HG03039 (cell line): Measurements from ENCODE around the gene JAG2.

Source experiments
- ATAC-seq: cut with Tn5 transposase; IDR thresholded peaks from one replicate; pipeline ENCODE4 v1.9.1; 2021; ENCODE audit warnings: mild to moderate bottlenecking, moderate library complexity; ENCODE audit not compliant: unreplicated experiment

JAG2 gene

DNA sequence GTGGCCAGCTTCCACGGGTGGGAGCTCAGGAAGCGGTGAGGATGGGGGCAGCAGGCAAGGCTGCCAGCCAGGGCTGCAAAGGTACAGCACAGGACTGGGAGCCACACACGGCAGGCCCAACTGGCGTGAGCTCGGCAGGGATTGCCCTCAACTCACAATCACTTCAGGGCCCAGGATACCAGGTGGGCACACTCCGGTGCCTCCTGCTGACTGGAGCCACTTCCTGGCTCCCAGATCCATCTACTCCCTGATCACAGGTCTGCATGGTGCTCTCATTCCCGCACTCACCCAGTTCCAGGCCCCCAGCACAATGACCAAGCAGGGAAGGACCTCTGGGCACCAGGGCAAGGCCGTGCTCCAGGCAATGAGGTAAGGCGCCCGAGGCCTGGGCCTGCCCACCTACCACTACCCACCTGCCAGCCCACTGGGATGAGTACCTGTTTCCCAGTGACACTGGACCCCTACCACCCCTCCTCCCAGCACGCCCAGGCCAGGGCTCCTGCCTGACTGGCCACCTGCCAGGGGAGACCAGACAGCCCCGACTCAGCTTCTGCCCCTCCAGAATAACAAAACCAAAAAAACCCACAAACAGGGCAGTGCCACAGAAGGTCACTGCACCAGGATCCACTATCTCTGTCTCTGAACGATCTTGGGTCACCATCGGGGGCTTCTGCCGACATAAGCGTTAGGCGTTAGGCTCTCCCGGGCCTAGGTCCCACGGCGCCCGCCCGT is 1.8 kb downstream of the JAG2 start:
- no peak for ATAC-seq

DNA sequence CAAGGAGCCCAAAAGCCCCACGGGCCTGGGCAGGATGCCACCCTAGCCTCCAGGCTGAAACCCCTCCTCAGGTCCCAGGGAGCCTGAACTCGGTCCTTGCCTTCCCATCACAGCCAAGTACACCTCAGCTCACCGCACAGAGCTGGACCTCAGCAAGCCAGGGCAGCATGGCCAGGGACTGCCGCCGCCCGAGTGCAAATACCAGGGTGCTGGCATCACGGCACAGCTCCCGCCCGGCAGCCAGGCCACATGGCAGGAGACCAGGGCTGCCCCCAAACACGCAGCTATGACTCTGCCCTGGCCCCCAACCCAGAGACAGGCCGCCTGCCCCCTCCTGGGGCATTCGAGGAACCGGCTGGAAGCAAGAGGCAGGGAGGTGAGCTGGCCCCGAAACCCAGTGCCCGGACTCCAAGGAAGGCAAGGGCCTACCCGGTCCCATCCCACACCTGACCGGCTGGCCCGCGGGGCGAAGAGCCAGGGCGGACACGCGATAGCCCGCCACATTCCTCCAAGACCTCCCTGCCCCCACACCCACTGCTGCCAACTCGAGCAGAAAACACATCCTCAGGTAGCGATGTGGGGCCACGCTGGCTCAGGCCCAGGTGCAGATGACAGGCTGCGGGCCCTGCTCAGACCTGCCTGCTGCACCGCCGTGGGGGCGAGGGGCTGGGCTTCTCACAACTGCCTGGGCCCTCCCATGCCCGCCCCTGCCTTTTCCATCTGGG is 2.7 kb downstream of the JAG2 start:
- ATAC-seq, result no peak

DNA sequence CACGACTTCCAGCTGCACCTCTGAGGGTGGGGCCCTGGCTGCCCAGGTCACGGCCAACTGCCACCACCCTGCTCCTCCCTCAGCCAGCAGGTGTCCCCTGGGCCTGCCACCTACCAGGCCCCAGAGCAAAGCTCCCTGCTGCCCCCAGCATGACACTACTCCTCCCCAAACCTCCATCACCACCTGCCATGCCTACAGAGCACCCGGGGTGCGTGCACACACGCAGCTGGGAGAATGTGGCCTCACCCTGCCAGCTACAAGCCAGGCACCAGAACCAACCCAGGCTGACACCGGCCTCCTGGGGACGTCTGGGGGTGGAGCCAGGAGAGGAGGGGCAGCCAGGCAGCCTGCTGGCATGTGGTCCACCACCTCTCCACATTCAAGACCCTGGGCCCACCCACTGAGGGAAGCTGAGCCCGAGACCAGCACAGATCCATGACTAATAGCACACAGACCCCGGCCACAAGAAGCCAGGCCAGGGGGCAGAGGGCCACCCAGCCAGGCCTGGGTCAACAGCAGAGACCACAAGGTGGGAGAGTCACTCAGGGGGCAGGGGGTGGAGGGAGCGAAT is 3.4 kb downstream of the JAG2 start:
- ATAC-seq, result no peak

DNA sequence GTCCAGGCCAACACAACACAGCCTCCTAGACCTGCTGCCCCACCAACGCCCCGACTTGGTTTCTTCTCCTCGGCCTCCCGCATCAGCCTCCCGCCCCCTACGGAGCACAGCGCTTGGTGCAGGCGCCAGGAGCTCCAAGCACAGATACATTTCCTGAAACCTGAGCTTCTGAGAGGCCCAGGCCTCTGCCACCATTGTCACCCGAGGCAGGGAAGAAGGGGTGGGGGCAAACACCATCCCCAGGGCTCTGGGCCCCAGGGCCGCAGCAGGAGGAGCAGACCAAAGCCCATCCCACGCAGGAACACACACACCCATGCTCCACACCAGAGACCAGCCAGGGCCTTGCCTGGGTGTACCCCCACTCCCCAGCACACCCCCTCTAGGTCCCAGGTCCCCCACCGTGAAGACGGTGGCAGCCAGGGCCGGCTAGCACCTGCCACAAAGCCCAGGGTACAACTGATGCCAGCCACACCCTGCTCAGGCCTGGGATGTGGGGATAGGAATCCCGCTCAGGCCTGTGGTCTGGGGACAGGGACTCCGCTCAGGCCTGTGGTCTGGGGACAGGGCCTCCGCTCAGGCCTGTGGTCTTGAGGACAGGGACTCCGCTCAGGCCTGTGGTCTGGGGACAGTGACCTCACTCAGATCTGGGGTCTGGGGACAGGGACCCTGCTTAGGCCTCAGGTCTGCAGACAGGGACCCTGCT is 5.4 kb downstream of the JAG2 start:
- ATAC-seq, result no peak

DNA sequence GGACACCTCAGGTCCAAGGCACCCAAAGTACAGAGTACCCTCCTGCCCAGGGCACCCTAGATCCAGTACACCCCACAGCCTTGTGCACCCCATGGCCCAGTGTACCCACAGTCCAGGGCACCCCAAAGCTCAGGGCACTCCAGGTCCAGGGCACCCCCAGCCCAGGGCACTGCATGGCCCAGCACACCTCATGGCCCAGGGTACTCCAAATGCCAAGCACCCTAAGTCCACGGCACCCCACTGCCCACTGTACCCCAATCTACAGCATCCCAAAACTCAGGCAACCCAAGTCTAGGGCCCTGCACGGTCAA is 6.0 kb downstream of the JAG2 start:
- ATAC-seq, result no peak

DNA sequence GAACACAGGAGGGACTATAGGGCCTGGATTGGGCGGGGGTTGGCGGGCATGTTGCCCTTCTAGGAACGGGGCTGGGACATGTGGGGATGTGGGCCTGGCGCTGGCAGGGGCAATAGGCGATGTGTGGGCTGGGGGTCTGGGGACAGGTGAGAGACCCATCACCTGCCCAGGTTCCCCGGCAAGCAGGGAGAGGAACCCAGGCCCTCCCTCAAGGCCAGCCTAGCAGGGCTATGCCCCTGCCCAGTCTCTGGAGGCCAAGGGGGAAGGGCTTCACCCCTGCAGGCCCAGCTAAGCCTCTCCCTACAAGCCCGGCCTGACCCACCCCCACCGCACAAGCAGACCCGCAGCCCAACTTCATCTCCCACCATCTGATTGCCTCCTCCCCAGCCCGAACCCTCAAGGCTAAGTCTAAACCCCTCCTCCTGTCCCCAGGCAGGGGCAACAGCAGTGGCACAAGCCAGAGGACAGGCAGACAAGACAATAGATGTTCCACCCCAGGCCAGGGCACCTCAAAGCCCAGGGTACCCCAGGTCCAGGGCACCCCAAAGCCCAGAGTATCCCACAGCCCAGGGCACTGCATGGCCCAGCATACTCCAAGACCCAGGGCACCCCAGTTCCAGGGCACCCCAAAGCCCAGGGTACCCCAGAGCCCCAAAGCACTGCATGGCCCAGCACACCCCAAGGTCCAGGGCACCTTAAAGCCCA is 6.5 kb downstream of the JAG2 start:
- no peak for ATAC-seq

DNA sequence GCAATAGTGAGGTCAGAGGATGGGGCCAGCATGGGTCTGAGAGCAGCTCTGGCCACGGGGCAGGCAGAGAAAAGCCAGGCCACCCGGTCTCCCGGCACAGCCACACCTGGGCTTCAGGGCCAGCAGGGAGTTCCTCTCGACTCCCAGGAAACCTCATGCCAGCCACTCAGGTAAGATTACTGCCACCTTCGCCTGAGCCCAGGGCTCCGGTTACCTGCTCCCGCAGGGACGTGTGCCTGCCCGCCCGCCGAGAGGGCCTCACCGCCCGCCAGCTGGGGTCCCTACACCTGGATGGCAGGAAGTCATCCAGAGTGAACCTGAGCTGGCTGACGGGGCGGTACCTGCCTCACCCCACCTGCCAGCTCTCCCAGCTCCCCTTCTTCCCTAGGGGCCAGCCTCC is 7.3 kb downstream of the JAG2 start:
- no peak for ATAC-seq

DNA sequence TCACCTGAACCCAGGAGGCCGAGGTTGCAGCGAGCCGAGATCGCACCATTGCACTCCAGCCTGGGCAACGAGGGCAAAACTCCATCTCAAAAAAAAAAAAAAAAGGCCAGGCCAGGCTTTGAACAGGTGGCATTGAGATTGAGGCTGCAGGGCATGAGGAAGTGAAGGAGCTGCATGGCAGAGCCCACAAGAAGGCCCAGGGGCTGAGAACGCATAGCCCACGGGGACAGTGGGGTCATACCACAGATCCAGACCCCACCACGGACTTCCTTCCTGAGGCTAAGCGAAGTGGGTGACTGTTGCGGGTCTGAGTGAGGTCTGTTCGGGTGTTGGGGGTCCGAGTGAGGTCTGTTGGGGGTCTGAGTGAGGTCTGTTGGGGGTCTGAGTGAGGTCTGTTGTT is 7.8 kb downstream of the JAG2 start:
- no peak for ATAC-seq

DNA sequence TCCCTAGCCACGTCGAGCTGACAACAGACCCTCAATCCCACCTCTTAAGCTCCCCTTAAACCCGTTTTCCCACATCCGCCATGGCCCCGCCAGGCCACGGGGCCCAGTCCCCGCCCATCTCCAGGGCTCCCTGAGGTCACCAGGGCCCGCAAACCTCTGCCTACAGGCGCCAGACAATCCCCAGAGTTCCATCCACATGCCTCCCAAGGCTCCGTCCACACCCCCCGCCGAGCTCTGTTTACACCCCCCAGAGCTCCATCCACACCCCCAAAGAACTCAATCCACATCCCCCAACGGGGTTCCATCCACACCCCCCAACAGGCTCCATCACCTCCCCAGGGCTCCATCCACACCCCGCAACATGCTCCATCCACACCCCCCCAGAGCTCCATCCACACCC is 9.2 kb downstream of the JAG2 start:
- no peak for ATAC-seq

DNA sequence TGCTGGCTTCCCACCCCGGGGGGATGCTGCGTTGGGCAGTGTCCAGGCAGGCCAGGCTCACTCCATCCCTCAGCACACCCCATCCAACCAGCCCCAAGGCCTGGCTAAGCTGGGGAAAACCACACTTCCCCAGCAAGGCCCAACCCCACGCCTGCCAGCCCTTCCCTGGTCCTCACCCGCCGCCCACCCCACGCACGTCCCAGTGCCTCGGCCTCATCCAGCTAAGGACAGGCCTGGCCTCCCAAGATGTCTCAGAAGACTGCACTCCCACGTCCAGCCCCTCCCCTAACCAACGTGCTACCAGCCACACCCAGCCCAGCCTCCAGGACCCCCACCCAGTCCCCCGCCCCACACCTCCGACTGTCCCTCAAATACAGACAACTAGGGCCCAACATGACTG is 9.8 kb downstream of the JAG2 start:
- ATAC-seq, result no peak

DNA sequence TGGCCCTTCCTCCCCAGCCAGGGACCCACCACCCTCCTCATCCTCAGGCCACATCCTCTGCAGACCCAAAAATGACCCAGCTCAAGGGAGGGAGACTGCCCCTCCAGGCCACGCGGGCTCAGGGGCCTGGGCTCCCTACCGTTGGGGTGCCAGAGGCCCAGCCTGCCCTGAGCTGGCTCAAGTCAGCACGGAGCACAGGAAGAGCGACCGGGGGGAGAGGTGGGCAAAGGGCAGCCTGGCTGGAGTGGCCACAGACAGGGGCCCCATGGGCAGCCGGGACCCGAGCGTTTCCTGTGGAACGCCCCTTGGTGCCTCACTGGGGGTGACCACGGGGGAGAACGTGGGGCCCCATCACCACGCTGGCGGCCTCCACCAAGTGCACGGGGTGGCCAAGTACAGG is 10.7 kb downstream of the JAG2 start:
- ATAC-seq, result no peak

DNA sequence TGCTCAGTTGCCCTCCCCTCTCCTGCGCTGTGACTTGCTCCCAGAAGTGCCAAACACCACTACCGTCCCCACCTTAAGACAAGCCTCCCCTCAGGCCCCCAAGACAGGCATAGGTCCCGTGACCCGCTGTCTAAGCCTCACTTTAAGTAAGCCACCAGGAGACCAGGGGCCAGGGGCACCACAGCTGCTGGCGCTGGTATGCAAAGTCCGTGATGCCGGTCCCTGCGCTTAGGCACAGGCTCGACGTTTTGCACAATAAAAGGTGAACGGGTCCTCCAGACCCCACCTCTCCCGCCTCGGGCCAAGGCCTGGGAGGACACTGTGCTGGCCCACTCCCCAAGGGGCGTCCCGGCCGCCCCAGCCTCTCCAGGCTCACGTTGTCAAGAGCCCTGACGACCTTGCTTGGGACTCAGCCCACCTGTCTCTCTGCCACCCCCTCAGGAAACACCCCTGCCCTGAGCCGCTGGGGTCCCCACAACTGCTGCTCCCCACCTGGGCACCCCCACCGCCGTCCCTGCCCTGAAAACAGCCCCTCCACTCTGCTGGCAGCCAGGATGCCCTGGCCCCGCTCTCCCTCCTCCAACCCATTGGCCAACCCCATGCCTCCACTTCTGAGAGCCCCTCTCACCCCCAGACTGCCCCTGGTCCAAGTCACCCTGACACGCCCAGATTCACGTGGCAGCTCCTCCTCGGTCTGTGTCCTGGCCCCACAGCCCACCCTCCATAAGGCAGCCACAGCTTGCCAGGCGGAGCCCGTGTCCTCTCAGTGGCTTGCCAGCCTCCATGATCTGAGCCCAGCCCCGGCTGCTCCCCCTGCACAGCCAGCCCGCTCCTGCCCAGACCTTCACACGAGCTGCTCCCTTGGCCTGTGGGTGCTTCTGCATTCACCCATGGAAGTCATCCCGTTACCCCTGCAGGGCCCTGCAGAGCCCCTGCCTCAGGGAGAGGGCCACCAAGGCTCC is 11.9 kb downstream of the JAG2 start:
- ATAC-seq, result no peak

DNA sequence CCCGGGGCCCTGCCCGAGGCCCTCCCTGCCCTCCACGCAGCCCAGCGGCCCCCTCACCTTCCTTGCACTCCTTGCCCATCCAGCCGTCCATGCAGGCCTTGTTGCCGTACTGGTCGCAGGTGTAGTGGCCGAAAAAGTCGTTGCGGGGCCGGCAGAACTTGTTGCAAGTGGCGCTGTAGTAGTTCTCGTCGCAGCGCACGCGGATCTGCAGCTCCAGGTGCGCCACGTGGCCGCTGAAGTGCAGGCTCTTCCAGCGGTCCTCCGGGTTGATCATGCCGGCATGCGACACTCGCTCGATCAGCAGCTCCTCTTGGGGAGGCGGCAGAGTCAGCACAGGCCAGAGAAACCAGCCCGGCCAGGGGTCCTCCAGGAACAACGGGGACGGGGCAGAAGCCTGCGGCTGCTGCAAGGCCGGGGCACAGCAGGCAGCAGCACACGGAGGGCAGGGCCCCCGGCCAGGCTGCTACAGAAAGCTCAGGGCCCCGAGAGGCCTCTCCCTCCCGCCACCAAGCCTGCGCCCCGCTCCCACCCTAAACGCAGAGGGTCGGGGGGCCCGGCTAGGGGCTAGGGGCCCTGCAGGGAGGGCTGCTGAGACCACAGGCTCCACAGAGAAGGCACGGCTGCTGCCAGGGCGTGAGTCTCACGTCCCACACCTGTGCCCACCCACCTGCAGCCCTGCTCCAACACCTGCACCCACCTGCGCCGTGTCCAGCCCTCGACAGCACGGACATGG is 12.7 kb downstream of the JAG2 start:
- ATAC-seq, result no peak

DNA sequence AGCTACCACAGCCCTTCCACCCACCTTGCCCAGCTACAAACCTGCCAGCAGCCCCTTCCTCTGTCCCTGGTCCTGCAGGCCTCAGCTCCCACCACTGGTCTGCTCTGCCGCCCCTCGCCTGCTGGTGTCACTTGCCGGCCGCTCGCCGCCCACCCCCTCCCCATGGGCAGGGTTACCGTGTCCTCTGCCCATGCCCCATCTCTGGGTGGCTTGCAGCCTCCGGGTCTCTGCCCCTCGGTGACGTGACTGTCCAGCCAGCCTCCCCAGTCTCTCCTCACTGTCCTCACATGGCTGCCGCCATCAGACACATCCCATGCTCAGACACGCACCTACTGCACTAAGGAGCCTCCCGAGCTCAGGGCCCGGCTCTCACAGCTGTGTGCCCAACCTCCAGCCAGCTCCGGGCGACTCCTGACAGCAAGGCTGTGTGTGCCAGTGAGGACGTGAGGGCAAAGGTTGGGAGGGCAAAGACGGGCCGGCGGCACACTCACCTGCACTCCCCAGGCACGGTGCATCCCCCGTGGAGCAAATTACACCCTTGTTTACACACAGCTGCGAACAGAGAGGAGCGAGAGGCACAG is 13.4 kb downstream of the JAG2 start:
- ATAC-seq, result no peak

DNA sequence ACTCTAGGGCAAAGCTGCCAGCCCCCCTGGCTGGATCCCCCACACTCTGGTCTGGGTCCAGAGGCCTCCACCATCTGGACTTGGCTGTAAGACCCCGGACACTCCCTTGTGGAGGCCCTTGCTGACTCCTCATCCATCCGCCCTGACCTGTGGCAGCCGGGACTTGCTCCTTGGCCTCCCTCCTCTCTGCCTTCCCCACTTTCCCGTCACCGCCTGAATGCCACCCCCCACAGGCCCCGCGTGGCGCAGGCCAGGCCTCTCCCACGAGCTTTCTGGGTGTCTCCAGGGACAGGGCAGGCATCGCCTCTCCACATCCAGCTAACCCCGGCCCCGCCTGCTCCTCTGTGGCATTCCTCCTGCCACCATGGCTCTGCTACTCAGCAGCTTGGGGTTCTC is 14.1 kb downstream of the JAG2 start:
- ATAC-seq, result no peak

DNA sequence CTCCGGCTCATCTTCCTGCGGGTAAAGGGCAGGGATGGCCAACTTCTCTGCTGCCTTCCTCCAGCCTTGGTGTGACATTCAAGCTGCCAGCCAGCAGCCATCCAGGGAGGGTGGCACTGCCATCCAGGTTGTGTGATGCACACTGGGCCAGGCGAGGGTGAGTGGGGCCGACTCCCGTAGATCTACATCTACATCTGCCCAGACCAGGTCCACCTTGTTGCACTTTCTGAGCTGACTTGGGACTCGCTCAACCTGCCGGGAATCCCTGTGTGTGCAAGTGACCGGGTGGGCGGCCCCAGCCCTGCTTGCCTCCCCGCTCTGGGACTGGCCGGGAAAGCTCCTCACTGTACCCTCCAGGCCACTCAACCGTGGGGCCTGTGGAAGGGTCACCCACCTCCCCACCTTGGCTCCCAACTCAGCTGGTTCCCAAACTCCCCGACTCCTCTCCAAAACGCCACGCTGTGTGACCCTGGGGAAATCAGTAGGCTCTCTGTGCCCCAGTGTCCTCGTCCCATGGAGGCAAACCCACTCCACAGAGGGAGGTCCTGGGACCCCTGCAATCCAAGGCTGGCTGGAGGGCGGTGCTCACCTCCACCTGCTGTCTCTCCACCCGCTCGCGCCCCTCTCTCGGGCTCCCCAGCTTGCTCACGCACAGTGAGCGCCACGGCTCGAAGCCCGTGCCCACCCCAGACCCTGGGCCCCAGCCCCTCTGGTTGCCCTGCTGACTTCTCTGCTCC is 14.7 kb downstream of the JAG2 start:
- no peak for ATAC-seq

DNA sequence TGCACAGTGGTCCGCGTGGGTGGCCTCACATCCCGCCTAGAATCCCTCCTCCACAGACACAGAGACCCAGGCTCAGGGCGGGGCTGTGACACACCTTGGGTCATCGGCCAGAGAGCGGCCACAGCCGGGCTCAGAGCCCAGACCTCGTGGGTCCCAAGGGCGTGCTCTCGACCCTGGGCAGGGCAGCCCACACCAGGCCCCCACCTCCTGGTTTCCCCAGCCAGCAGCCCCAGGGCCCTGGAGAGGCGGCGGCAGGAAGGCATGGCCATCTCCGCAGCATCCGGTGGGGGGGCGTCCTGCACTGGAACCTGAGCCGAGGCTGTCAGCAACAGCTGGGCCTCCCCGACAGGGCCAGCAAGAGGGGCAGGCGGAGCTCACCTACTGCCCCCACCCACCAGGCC is 15.2 kb downstream of the JAG2 start:
- ATAC-seq, result no peak

DNA sequence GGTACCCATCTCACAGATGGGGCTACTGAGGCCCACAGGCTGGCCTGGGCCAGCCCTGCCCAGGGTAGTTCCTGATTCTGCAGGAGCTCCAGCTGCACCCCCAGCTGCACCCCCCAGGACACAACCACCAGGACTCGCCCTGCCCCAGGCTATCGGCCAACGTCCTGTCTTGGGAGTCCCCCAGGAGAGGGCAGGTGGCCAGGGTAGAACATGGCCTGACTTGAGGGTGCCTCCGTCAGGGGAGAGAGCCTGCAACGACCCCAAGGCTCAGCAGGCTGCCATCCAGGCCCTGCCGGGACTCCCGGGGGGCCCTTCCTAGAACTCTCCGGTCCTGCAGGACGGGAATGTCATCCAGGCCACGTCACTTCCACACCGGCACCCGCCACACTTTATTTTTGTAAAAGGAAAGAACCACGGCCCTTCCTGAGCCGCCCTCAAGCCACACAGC is 15.8 kb downstream of the JAG2 start:
- ATAC-seq, result no peak
